Middle frontal gyrus (tissue), 1 donor: Measurements from ENCODE around the gene ALLC.

Source experiments
- DNase-seq: peaks from one replicate; pipeline ENCODE4 v3.0.0-alpha.2; 2015; ENCODE audit warnings: low spot score; ENCODE audit errors: extremely low spot score

ALLC gene

GRCh38 chr2:3675687-3676086 is 17.7 kb downstream of the ALLC start:
- no peak for DNase-seq

- DNase-seq, result no peak
Observed at GRCh38 chr2:3677436-3677835, 19.4 kb downstream of the ALLC start.

DNA sequence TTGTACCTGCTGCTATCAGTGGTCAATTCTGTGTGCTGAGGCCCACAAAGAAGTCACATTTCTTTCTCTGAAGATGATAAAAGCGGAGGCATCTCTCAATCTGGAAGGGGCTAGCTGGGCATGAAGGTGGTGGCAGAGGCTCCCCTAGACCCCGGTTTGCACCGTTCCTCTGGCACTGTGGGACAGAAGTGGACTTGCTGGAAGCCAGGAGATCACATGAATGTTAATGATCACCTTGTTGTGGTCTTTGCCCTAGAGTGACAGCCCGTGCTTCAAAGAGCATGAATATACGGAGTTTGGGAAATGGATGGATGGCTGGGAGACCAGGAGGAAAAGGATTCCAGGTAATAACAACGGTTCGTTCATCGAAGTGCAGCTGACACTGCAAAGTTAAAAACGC is 20.2 kb downstream of the ALLC start:
- no peak for DNase-seq

DNA sequence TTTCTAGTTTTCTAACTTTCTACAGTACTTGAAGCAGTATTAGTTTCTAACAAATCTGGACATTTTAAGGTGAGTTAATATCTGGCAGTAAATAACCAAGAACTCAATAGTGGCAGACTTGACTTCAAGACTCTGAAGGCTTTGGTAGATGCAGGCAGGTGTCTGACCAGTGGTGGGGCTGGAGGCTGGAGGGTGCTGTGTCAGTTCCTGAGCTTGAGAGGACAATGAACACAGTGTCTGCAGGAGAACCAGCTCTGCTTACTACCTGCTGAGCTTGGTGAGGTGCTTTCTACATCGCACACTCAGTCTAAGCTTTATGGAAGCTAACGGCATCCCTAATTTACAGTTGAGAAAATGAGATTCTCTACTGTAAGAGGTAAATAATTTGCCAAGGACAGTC is 21.2 kb downstream of the ALLC start:
- DNase-seq, result no peak

DNA sequence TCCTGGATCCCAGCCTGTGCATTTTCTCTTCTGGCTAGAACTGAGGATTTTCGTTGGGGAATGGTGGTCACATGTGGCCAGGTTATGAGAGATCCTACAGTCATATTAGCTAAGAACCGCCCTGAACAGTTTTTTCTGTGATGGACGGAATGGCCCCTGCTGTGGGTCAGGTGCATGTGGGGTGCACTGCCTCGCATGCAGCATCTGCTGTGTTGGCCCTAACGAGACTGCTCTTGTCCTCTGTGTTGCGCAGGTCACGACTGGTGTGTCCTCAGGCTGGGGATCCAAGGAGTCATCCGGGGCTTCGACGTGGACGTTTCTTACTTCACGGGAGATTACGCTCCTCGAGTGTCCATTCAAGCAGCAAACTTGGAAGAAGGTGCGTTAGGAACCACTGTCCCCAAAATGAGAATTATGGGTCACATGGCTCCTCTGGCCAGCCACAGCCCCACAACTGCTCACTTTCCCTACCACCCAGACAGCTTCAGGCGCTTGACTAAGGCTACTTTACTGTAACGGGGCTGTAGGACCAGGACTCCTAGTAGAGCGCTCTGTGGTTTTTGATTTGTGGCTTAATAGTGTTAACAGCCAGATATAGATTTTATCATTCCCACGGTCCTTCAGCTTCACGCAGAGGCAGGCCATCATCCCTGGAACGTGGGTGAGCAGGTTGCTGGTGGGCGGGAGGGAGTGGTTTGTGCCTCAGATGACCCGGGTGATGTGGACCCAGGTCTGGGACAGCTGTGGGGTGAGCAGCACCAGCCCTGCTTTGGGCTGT is 21.8 kb downstream of the ALLC start:
- DNase-seq, result no peak

- DNase-seq, result no peak
Observed at GRCh38 chr2:3680548-3681345, 22.7 kb downstream of the ALLC start.

DNA sequence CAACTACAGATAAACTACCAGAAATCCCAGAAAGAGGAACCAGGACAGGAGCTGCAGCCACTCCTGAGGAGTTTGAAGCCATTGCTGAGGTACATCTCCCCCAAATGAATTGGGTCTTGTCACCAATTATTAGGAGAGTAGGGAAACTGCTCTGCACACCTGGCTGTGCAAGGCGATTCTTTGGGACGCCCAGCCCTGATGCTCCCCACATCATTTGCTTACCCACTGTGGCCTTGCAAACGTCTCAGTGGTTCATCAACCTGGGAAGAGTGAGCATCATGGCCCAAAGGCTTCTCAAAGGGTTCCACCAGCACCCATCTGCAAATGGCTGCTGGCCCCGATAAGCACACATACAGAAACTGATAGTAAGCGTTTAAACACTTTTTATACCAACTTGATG is 23.6 kb downstream of the ALLC start:
- no peak for DNase-seq

GRCh38 chr2:3682811-3683210 is 24.8 kb downstream of the ALLC start:
- no peak for DNase-seq

DNA sequence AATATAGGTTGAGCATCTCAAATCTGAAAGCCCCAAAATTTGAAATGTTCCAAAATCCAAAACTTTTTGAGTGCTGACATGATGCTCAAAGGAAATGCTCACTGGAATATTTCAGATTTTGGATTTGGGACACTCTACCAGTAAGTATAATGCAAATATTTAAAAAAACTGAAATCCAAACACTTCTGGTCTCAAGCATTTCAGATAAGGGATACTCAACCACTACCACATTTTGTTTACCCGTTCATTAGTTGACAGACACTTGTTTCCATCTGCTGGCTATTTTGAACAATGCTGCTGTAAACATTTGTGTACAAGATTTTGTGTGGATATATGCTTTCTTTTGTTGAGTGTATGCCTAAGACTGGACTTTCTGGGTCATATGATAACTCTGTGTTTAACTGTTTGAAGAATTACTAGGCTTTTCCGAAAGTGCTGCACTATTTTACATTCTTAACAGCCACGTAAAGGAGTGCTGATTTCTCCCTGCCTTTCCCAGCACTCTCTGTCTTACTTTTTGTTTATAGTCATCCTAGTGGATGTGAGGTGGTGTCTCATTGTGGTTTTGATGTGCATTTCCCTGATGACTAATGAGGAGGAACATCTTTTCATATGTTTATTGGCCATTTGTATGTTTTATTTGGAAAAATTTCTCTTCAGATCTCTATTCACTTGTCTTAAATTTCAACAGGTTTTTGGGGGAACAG is 25.9 kb downstream of the ALLC start:
- no peak for DNase-seq

DNA sequence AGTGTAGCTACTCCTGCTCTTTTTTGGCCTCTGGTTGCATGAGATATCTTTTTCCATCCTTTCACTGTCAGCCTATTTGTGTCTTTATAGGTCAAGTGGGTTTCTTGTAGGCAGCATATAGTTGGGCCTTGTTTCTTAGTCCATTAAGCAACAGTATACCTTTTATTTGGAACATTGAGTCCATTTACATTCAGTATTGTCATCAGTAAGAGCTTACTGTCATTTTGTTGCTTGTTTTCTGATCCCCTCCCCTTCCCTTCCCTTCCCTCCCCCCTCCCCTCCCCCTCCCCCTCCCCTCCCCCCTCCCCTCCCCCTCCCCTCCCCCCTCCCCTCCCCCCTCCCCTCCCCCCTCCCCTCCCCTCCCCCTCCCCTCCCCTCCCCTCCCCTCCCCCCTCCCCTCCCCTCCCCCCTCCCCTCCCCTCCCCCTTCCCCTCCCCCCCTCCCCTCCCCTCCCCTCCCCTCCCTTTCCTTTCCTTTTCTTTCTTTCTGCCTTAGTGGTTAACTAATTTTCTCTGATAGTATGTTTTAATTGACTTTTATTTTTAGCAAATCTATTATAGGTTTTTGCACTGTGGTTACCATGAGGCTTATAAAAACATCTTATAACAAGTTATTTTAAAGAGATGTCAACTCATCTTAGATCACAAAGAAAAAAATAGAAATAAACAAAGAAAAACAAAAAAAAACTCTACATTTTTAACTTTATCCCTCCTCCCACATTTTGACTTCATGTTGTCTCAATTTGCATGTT is 32.2 kb downstream of the ALLC start:
- DNase-seq, result no peak

GRCh38 chr2:3692375-3692774 is 34.4 kb downstream of the ALLC start:
- no peak for DNase-seq

DNA sequence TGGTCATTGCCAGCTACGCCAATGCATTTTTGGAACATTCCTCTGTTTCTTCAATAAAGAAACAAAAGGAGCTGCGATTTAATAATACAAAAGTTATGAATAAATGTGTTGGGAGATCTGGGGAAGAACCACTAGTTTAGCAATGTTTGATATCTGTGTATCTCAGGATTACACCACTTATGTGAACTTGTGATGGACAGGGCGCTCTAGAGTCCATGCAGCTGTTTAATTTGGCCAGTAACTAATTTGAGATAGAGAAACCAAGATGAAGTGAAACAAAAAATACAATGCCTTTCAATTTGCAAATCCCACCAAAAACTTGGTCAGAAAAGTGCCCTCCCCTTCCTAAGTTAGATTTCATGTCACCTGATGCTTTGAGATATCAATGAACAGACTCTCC is 38.5 kb downstream of the ALLC start:
- DNase-seq, result no peak

DNA sequence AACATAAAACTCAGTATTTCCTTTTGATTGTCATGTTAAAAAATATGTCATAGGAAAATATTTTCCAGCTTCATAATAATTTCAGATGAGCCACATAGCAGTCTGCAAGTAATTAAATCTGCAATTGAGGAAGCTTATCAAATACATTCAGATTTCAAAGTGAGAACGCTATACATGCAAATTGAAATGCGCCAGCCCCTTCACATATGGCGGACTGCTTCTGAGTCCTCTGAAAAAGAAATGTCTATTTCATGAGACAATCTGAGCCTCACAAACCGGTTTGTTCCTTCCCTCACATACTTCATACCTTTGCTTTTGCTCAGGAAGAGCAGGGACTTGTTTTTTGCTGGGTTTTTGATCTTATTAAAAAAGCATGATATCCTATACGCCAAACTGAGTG is 43.1 kb downstream of the ALLC start:
- DNase-seq, result no peak

DNA sequence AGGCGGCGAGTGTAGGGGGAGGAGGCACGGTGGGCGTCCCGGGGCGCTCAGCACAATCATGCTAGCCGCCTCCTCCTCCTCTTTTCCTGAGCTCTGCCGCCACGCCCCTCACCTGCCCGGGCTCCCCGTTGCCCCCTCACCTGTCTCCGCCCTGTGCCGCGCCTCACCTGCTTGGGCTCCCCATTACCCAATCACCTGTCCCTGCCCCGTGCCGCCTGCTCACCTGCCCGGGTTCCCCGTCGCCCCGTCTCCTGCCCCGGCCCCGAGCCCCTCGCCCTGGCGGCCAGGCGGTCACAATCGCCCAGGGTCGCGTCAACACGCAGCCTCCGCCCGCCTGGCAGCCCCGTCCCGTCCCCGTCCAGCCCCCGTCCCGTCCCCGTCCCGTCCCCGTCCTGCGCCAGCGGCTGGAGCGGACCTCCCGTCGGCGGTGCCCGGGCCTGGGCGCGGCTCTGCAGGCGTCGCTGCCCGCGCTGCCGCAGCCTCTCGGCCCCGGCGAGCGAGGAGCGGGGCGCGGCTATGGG is 45.3 kb downstream of the ALLC start, which contains the start of gene DCDC2C:
TSS of gene DCDC2C (plus strand) at position 340 of the 521 bp plus-strand sequence. CDS start at position 517, 177 bp downstream.
- DNase-seq, result no peak

DNA sequence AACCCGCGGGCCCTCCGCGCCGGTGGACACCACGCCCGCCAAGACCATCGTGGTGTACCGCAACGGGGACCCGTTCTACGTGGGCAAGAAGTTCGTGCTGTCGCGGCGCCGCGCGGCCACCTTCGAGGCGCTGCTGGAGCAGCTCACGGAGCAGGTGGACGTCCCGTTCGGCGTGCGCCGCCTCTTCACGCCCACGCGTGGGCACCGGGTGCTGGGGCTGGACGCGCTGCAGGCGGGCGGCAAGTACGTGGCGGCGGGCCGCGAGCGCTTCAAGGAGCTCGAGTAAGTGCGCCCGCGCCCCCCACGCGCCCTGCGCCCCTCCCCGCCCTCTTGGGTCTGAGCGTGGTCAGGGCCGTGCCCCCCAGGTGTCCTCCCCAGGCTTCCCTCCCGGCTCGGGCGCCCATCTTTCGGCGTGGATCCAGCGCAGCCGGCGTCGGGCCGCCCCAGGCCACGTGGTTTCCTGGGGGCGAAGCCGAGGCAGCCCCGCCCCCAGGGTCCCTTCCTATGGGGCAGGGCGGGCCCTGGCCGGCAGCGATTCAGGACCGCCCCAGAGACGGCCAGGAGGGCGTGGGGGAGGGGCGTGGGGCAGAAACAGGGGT is 45.9 kb downstream of the ALLC start:
- DNase-seq, result no peak

DNA sequence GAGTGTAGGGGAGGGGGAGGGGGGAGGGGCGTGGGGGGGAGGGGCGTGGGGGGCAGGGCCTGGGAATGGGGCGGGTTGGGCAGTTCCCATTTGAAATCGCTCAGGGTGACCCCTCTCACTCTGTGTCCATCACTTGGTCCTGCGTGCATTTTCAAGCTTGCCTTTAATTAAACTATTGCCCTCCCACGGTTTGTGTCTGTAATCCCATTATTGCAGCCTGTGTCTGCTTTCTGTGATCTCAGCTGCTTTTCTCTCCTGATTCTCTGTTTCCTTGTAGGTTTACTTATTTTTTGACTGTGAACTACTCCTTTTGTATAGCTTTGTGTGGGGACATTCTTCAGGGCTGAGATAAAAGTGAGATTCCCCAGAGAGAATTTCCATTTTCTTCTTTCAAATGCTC is 46.7 kb downstream of the ALLC start:
- DNase-seq, result no peak

- DNase-seq, result no peak
Observed at GRCh38 chr2:3705782-3706181, 47.8 kb downstream of the ALLC start.

- DNase-seq, result no peak
Observed at GRCh38 chr2:3706892-3707291, 48.9 kb downstream of the ALLC start.

DNA sequence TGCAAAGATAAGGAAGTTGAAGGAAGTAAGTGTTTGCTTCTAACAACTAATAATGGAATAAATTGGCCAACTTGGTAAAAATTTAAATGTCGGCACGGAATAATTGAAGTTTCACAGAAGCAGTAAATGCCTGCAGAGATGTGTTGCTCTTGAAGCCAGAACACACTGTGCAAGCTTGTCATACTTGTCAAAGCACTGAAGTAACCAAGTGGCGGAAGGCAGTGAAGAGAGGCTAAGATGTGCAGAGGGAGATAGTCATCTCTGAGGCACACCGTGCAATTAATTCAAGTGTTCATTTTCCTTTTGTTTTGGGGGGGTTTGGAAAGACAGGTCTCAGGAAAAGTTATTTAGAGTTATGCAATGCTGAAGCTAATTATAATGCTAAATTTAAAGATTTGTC is 50.6 kb downstream of the ALLC start:
- no peak for DNase-seq

- DNase-seq, result no peak
Observed at GRCh38 chr2:3709225-3709624, 51.2 kb downstream of the ALLC start.

- no peak for DNase-seq
Observed at GRCh38 chr2:3712424-3712823, 54.4 kb downstream of the ALLC start.
